Transverse colon (tissue), 4 donors: ENCODE results near the gene ARL8A.

Experiments used
- POLR2A ChIP-seq: fragments of 450-650 bp; IDR thresholded peaks from one replicate; pipeline ENCODE4 v1.6.1; 2016; ENCODE audit warnings: antibody characterized with exemption, mild to moderate bottlenecking, moderate library complexity
- POLR2AphosphoS5 ChIP-seq, 3 donors: sonication (generic); formaldehyde crosslinking; IDR thresholded peaks; one replicate each; pipeline ENCODE4 v1.6.1; 2016; ENCODE audit warnings: antibody characterized with exemption in 3 of 3
- TF ChIP-seq, protein P1 (sequence below), 5 experiments: fragments of 200-600 bp in 3 of 5; fragments of 450-650 bp in 2 of 5; sonication (generic) in 3 of 5; IDR thresholded peaks; 1 replicate in 2 of 5; 2 replicates in 3 of 5; pipeline ENCODE4 v1.5.1; 2016 to 2017; ENCODE audit warnings: antibody characterized with exemption in 5 of 5, inconsistent platforms in 3 of 5, mild to moderate bottlenecking in 2 of 5, moderate library complexity in 1 of 5

- TF ChIP-seq, protein P1, sequence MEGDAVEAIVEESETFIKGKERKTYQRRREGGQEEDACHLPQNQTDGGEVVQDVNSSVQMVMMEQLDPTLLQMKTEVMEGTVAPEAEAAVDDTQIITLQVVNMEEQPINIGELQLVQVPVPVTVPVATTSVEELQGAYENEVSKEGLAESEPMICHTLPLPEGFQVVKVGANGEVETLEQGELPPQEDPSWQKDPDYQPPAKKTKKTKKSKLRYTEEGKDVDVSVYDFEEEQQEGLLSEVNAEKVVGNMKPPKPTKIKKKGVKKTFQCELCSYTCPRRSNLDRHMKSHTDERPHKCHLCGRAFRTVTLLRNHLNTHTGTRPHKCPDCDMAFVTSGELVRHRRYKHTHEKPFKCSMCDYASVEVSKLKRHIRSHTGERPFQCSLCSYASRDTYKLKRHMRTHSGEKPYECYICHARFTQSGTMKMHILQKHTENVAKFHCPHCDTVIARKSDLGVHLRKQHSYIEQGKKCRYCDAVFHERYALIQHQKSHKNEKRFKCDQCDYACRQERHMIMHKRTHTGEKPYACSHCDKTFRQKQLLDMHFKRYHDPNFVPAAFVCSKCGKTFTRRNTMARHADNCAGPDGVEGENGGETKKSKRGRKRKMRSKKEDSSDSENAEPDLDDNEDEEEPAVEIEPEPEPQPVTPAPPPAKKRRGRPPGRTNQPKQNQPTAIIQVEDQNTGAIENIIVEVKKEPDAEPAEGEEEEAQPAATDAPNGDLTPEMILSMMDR (IDR thresholded peaks at IDR 0.05) = no peak
- TF ChIP-seq POLR2A (no peak), POLR2AphosphoS5 (IDR thresholded peaks at IDR 0.05) (no peak)
Observed at GRCh38 chr1:202131956-202132821, 12.3 kb downstream of the ARL8A start.
